Skeletal muscle cell (primary cell): Measurements from ENCODE around the gene VPREB1.
"Not testable (repeated sequence)": the region's sequence is repeated elsewhere in the genome, so short reads cannot be mapped to it uniquely, and the experiment has no call there.

Experiments
- DNase-seq: peaks from one replicate; pipeline ENCODE4 v3.0.0-alpha.2; 2010; ENCODE audit warnings: low read depth
- H3K4me3 ChIP-seq: 2 replicates; pipeline ENCODE4 v1.5.1; 2011; ENCODE audit warnings: low read depth, mild to moderate bottlenecking, control low read depth, low read length, moderate library complexity

The VPREB1 gene

DNA sequence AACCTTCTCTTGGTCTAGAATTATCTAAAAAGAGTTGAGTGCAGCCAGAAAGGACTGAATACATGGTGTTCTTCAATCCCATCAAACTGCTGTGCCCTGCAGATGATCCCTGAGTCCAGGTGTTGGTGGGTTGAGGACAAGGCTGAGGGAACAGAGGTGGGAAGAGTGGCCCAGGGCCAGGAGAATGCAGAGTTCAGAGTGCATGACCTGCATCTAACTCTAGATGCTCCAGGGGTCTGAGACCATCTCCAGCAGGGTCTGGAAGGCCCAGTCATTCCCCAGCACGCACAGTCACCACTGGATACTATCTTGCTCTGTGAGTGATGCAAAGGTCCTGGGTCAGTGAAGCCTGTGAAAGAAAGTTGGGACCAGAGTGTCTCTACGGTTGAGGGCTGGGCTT lies 2.1 kb upstream of the VPREB1 start:
- H3K4me3 ChIP-seq = no peak overlapping the region
- no peak for DNase-seq

DNA sequence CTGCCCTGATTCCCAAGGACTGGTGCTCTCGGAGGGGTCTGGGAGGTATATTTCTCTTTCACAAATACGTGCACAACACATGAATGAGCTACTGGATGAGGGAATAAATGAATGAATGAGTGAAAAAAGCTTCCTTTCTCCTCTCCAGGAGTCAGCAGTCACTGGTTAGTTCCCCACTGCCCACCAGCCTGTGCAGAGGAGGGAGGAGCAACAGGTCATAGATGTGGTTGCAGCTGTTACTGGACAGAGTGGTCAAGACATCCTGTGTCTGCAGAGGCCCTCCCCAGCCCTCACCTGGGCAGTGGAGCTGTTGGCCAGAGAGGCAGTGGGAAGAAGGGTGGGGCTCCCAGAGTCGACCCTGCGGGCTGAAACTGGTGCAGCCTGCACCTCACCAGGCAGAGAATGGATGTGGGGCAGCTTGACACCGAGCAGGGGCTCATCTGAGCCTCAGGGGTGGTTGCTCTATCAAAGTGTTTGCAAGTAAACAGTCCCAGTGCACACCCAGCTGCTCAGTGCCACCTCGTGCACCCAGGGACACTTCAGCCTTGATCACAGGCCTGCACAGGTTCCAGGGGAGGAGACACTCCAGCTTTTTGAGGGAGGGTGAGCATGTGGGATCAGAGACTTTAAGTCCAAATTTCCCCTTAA lies 1.4 kb upstream of the VPREB1 start:
- DNase-seq = no peak
- no peak overlapping the region for H3K4me3 ChIP-seq

GRCh38 chr22:22245256-22245909 lies 797 bp downstream of the VPREB1 start:
- no peak overlapping the region for H3K4me3 ChIP-seq
- no peak for DNase-seq

DNA sequence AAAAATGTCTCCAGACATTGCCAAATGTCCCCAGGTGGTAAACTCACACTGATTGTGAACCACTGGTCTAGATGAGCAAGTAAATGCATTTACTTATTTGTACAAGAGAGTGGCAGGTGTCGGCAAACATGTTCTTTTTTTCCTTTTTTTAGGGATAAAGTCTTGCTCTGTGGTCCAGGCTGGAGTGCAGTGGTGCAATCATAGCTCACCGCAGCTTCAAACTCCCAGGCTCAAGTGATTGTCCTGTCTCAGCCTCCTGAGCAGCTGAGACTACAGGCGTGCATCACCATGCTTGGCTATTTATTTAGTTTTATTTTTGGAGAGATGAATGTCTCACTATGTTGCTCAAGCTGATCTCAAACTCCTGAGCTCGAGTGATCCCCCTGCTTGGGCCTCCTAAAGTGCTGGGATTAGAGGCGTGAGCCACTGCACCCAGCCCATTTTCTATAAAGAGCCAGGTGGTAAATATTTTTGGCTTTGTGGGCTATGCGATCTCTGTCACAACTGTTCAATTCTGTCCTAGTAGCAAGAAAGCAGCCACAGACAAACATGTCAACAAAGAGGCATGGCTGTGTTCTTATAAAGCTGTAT lies 1.4 kb downstream of the VPREB1 start:
- H3K4me3 ChIP-seq = no peak overlapping the region
- DNase-seq = no peak

GRCh38 chr22:22246706-22247105 lies 2.1 kb downstream of the VPREB1 start:
- no peak overlapping the region for H3K4me3 ChIP-seq
- no peak for DNase-seq

GRCh38 chr22:22248878-22249277 lies 4.3 kb downstream of the VPREB1 start:
- no peak for DNase-seq
- no peak overlapping the region for H3K4me3 ChIP-seq

- not testable (repeated sequence) for H3K4me3 ChIP-seq
These were observed 6.1 kb downstream of the VPREB1 start for GRCh38 chr22:22250651-22251050.

GRCh38 chr22:22256133-22256532 lies 11.5 kb downstream of the VPREB1 start:
- H3K4me3 ChIP-seq, DNase-seq: not testable (repeated sequence)

More at GRCh38 chr22:22250651-22251050, 6.1 kb downstream of the VPREB1 start:
- not testable (repeated sequence) for DNase-seq

- not testable (repeated sequence) for H3K4me3 ChIP-seq, DNase-seq
These were observed 14.2 kb downstream of the VPREB1 start for GRCh38 chr22:22258597-22259415.

DNA sequence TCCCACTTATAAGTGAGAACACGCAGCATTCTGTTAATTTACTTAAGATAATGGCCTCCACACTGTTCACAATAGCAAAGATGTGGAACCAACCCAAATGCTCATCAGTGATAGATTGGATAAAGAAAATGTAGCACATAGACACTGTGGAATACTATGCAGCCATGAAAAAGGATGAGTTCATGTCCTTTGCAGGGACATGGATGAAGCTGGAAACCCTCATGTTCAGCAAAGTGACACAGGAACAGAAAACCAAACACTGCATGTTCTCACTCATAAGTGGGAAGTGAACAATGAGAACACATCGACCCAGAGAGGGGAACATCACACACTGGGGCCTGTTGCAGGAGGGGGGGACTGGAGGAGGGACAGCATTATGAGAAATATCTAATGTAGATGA lies 15.6 kb downstream of the VPREB1 start:
- not testable (repeated sequence) for DNase-seq, H3K4me3 ChIP-seq

GRCh38 chr22:22260586-22260985 lies 16.0 kb downstream of the VPREB1 start:
- not testable (repeated sequence) for DNase-seq, H3K4me3 ChIP-seq

DNA sequence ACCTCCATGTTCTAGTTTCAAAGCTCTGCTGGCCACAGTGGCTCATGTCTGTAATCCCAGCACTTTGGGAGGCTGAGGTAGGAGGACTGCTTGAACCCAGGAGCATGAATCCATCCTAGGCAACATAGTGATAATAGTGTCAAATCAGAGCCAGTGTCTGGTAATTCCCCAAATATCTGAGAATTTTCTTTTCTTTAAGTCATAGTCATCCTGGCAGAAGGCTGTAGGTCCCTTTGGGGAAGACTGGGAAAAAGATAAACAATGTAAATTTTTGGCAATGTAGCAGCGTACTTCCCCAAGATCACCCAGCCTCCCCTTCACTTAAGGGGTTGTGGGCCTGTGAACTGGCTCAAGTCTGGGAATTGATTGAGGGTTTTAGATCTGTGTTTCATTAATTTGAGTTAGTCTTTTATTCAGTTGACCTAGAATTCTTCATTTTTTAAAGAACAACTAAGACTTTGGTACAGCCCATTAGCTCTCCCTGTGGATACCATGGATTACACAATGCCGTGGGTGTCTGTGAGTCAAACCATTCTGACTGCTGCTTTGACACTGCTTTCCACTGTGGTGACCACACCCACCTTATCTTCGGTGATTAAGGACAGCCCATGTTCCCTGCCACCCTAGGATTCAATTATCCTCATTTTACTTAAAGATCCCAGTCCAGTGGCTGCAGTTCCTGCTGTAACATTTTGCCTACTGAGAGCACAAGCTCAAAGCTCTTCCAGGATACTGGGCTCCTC lies 17.9 kb downstream of the VPREB1 start:
- H3K4me3 ChIP-seq = not testable (repeated sequence)
- DNase-seq = peak; percentile 45

DNA sequence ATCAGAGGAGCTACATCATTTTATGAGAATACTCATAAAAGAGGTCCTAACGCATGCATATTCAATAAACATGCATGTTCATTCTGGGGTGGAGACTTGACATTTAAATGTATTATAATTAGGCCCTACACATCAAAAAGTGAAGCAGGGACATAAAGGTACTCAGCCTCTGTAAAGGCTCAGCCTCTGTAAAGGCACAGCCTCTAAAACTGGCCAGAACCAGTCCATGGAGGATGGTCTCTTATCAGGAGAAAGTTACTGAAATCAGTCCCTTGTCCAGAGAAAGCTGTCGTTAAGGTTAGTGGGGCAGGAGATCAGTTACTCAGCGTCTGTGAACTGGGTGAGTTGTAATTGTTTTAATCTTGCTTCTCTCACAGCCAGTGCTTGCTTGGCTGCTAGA lies 19.2 kb downstream of the VPREB1 start:
- not testable (repeated sequence) for H3K4me3 ChIP-seq, DNase-seq

DNA sequence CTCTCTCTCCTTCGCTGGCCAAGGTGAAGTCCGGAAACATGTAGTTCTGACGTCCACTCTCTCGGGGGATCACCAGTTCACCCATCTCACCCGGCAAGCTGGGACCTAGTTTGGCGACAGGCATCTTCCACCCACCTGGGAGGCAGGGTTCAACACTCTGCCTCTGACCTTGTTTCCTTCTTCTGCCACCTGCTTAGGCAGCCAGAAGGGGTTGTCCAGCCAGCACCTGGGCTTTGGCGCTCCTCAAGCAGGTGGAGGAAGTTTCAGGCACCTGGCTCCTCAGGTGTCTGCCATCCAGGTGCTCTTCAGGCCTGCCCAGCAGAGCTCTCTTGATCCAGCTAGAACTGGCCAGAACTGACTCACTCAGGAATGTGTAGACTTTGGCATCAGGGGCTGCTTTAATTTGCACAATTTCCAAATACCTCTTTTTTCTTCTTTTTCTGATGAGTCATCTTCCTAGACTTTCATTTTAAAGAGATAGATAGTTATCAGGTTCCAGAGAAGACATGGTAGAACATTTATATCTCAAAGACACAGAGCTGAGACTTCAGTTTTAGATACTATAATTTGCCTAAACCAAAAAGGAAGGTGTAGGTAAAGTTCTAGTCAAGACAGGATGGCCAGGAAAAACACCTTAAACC lies 25.6 kb downstream of the VPREB1 start:
- not testable (repeated sequence) for DNase-seq

GRCh38 chr22:22277423-22277822 lies 32.8 kb downstream of the VPREB1 start:
- not testable (repeated sequence) for DNase-seq

More for the DNA sequence above, 25.6 kb downstream of the VPREB1 start:
- H3K4me3 ChIP-seq = not testable (repeated sequence)

DNA sequence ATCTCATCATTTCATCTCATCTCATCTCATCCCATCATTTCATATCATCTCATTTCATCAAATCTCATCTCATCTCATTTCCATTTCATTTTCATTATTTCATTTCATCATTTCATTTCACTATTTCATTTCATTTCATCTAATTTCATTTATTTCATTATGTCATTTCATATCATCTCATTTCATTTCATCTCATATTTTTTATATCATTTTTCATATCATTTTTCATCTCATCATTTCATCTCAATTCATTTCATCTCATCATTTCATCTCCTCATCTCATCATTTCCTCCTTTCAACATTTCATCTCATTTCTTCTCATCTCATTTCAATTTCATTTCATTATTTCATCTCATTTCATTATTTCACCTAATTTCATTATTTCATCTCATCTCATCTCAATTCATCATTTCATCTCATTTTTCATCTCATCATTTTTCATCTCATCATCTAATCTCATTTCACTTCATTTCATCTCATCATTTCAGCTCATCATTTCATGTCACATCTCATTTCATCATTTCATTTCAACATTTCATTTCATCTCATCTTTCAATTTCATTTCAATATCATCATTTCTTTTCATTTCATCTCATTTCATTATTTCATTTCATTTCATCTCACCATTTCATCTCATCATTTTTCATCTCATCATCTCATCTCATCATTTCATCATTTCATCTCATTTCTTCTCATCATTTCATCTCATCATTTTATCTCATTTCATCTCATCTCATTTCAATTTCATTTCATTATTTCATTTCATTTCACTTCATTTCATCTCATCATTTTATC lies 40.6 kb downstream of the VPREB1 start:
- H3K4me3 ChIP-seq, DNase-seq: not testable (repeated sequence)

More at GRCh38 chr22:22277423-22277822, 32.8 kb downstream of the VPREB1 start:
- H3K4me3 ChIP-seq = not testable (repeated sequence)

DNA sequence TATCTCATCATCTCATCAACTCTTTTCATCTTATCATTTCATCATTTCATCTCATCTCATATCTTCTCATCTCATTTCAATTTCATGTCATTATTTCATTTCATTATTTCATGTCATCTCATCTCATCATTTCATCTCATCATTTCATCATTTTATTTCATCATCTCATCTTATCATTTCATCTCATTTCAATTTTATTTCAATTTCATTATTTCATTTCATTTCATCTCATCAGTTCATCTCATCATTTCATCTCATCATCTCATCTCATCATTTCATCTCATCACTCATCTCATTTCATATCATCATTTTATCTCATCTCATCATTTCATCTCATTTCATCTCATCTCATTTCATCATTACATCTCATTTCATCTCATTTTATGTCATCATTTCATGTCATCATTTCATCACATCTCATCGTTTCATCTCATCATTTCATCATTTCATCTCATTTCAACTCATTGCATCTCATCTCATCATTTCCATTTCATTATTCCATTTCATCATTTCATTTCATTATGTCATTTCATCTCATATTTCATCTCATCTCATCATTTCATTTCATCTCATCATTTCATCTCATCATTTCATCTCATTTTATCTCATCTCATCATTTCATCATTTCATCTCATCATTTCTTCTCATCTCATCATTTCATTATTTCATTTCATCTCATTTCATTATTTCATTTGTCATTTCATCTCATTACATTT lies 42.0 kb downstream of the VPREB1 start:
- not testable (repeated sequence) for H3K4me3 ChIP-seq, DNase-seq
